ENCODE data around the gene ARHGEF25. TPM values are rescaled to one million over a fixed set of nuclear protein-coding genes. Genes with fewer than 3 reads are reported as not detected.
A peak's percentile ranks its signal among the peaks of the same experiment; 100 is the strongest.

ARHGEF25 gene
- total and polyA plus RNA-seq, 2 donors from 2014 or later: 10.9 to 15.0 TPM

DNA sequence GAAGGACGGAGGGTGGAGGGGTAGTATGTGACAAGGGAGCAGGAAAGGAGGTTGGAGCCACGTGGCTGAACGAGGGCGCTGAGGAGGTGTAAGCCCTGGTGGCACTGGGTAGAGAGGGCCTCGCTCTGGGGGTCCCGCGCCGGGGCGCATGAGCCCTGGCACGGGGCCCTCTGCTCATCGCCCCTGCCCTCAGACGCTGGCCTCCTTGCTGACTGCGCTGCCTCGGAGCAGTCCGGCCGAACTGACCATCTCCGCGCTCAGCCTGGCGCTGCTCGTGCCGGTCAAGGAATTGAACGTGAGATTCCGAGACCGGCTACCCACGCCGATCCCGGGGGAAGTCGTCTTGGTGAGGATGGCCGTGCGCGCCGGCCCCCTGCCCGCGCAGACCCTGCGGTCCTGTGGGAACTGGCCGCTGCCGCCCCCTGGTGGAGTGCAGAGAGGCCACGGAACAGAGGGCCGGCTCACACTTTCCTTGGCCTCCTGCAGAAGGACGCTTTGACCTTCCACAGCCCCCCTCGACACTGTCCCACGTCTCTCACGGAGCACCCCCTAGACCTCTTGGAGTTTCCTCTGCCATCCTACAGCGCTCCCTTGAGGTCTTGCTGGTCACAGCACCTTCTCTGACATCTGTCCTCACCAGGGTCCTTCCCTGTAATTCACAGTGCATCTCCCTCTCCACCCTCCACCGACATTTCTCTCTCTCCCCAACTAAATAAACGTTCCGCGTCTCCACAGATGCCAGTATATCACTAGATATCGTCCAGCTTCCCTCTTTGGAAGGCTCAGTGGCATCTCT lies 10.5 kb downstream of the ARHGEF25 start:
- H3K27ac ChIP-seq (ENCODE audit: low read depth in 2 of 2, low read length in 2 of 2): no peak overlapping the region
- peaks cover 39% of the 10 kb centered on the region for H3K27me3 ChIP-seq (ENCODE audit: control insufficient read depth, insufficient read depth, low read length)
- TF ChIP-seq, protein P1, sequence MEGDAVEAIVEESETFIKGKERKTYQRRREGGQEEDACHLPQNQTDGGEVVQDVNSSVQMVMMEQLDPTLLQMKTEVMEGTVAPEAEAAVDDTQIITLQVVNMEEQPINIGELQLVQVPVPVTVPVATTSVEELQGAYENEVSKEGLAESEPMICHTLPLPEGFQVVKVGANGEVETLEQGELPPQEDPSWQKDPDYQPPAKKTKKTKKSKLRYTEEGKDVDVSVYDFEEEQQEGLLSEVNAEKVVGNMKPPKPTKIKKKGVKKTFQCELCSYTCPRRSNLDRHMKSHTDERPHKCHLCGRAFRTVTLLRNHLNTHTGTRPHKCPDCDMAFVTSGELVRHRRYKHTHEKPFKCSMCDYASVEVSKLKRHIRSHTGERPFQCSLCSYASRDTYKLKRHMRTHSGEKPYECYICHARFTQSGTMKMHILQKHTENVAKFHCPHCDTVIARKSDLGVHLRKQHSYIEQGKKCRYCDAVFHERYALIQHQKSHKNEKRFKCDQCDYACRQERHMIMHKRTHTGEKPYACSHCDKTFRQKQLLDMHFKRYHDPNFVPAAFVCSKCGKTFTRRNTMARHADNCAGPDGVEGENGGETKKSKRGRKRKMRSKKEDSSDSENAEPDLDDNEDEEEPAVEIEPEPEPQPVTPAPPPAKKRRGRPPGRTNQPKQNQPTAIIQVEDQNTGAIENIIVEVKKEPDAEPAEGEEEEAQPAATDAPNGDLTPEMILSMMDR (IDR thresholded peaks at IDR 0.05; ENCODE audit: borderline replicate concordance, extremely low read depth, insufficient read depth): peak; percentile 80
- peak; percentile 69 to 84 (median 75) for DNase-seq
- peaks cover 0 to 16% (median 5%) of the 10 kb centered on the region in 3 donors for H3K4me1 ChIP-seq (ENCODE audit: control insufficient read depth in 2 of 3, insufficient read depth in 2 of 3, low read depth in 1 of 3, low read length in 3 of 3)
- no peaks in the 10 kb centered on the region for H3K9me3 ChIP-seq (ENCODE audit: control insufficient read depth in 2 of 3, insufficient read depth in 1 of 3, low read length in 3 of 3)
- FAIRE-seq: no peak
- H3K9ac ChIP-seq (ENCODE audit: low read length in 3 of 3): no peak overlapping the region
- no peaks in the 10 kb centered on the region for H3K36me3 ChIP-seq (ENCODE audit: control insufficient read depth in 2 of 3, insufficient read depth in 3 of 3, low read length in 3 of 3)
- peak overlapping the region in 2 of 3 donors; percentile 30 to 58 for H3K4me3 ChIP-seq (ENCODE audit: low read length in 3 of 3)
- intact Hi-C loops (cut with DNase I): loop anchor here (5.0 kb wide), 1 partner anchor 39 kb away; no protein-coding TSS in a partner anchor

DNA sequence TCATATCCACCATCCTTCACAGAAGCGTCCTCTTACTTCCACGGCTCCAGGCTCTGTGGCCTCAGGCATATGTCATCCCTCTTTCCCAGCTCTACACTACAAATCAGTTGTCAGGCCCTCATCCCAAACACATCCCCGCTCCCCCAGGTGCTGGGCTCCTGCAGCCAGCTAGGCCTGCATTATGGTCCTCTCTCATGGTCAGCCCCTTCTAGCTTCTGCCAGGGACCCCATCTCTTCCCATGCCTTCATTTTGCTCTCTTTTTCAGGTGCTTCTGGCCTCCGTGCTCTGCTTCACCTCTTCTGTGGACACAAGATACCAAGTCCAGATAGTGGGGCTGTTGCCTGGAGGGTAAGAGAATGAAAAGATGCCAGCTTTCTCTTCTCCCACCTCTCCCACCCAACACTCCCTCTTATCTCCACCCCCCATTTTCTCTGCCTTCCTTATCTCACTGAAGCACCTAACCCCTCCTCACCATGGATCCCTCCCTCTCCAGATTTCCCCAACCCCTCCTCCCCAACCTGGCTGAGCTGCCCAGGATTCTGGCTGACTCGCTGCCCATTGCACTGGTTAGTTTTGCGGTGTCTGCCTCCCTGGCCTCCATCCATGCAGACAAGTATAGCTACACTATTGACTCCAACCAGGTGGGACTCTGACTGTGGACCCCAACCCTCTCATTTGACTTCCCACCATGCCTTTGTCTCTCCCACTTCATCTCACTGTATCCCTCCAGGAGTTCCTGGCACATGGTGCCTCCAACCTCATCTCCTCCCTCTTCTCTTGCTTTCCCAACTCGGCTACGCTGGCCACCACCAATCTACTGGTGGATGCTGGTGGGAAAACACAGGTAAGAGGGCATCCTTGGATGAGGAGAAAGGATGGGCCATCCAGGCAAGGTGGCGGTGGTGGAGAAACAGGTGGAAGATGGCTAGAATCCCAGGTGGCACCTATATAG lies 11.3 kb downstream of the ARHGEF25 start:
- TF ChIP-seq, protein P1 (IDR thresholded peaks at IDR 0.05; ENCODE audit: borderline replicate concordance, extremely low read depth, insufficient read depth): no peak
- DNase-seq (peak in 1 of 5 donors; percentile 28), FAIRE-seq (no peak)
- Histone ChIP-seq H3K27ac (ENCODE audit: low read depth in 2 of 2, low read length in 2 of 2) (no peak overlapping the region), H3K9ac (ENCODE audit: low read length in 3 of 3) (no peak overlapping the region), H3K27me3 (ENCODE audit: control insufficient read depth, insufficient read depth, low read length) (peaks cover 44% of the 10 kb centered on the region), H3K36me3 (ENCODE audit: control insufficient read depth in 2 of 3, insufficient read depth in 3 of 3, low read length in 3 of 3) (no peaks in the 10 kb centered on the region), H3K9me3 (ENCODE audit: control insufficient read depth in 2 of 3, insufficient read depth in 1 of 3, low read length in 3 of 3) (no peaks in the 10 kb centered on the region), H3K4me1 (ENCODE audit: control insufficient read depth in 2 of 3, insufficient read depth in 2 of 3, low read depth in 1 of 3, low read length in 3 of 3) (peaks cover 0 to 16% (median 5%) of the 10 kb centered on the region in 3 donors), H3K4me3 (ENCODE audit: low read length in 3 of 3) (no peak overlapping the region)
- intact Hi-C loops (cut with DNase I): loop anchor here (5.0 kb wide), 1 partner anchor 40 kb away; no protein-coding TSS in a partner anchor

DNA sequence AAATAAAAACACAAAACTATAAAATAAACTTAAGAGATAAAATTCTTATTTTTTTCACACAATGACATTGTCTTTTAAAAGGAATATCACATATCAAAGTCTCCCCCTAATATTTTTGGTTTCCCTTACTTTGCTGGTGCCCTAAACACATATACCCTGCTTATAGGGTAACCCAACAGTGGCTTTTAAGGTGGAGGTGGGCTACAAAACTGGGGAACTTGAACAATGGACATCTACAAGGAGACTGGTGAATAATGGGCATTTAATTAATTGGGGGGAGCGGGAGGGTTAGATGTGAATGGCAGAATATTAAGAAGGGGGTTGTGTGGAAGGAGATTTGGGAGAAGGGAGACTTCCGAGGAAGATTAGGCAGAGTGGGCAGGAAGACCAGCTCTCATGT lies 12.2 kb downstream of the ARHGEF25 start:
- no peak for DNase-seq
- Histone ChIP-seq H3K9ac (ENCODE audit: low read length in 3 of 3) (no peak overlapping the region), H3K9me3 (ENCODE audit: control insufficient read depth in 2 of 3, insufficient read depth in 1 of 3, low read length in 3 of 3) (no peaks in the 10 kb centered on the region), H3K36me3 (ENCODE audit: control insufficient read depth in 2 of 3, insufficient read depth in 3 of 3, low read length in 3 of 3) (no peaks in the 10 kb centered on the region), H3K4me1 (ENCODE audit: control insufficient read depth in 2 of 3, insufficient read depth in 2 of 3, low read depth in 1 of 3, low read length in 3 of 3) (peaks cover 0 to 19% (median 5%) of the 10 kb centered on the region in 3 donors), H3K4me3 (ENCODE audit: low read length in 3 of 3) (no peak overlapping the region), H3K27ac (ENCODE audit: low read depth in 2 of 2, low read length in 2 of 2) (no peak overlapping the region), H3K27me3 (ENCODE audit: control insufficient read depth, insufficient read depth, low read length) (peaks cover 51% of the 10 kb centered on the region)
- intact Hi-C loops (cut with DNase I): loop anchor here (5.0 kb wide), 1 partner anchor 41 kb away; no protein-coding TSS in a partner anchor
- TF ChIP-seq, protein P1 (IDR thresholded peaks at IDR 0.05; ENCODE audit: borderline replicate concordance, extremely low read depth, insufficient read depth): no peak
- no peak for FAIRE-seq

Data from kidney (tissue), 14 donors.